PC-3 (cell line): ENCODE measurements around the gene SIPA1. TPM values are rescaled to one million over a fixed set of nuclear protein-coding genes. Genes with fewer than 3 reads are reported as not detected.

Experiments used
- ATAC-seq: fragments of 200-7000 bp; cut with Tn5 transposase; 2 replicates; pipeline ENCODE4 v1.9.1; 2020; ENCODE audit warnings: mild to moderate bottlenecking, moderate library complexity
- BruUV-seq: library from RNA; stranded (reverse); fragments of 400-500 nt; replicated peaks from 2 replicates; lab custom pipeline; 2021; lab: Mats Ljungman, UMichigan
- CTCF ChIA-PET: fragments of 300-600 bp; sonication (Branson Sonifier 250); formaldehyde crosslinking; loops from one replicate; lab custom pipeline; 2022; ENCODE audit warnings: antibody characterized with exemption; lab: Charles Lee
- POLR2A ChIA-PET: fragments of 300-600 bp; sonication (Branson Sonifier 250); formaldehyde crosslinking; loops from one replicate; lab custom pipeline; 2022; ENCODE audit warnings: antibody characterized with exemption; ENCODE audit not compliant: unreplicated experiment; lab: Charles Lee
- DNase-seq: peaks from one replicate; pipeline ENCODE4 v3.0.0-alpha.2; 2015
- H2AFZ ChIP-seq: fragments of 300-600 bp; sonication (generic); 2 replicates; pipeline ENCODE4 v1.6.0; 2016; ENCODE audit warnings: antibody characterized with exemption, low read length
- H3F3A ChIP-seq: fragments of 300-600 bp; sonication (generic); one replicate; pipeline ENCODE4 v1.6.0; 2017; ENCODE audit warnings: antibody characterized with exemption, low read length, control low read depth, mild to moderate bottlenecking; ENCODE audit not compliant: unreplicated experiment
- H3K27ac ChIP-seq: fragments of 300-600 bp; sonication (generic); 2 replicates; pipeline ENCODE4 v1.5.1; 2016; ENCODE audit warnings: mild to moderate bottlenecking, low read length
- H3K27me3 ChIP-seq: fragments of 300-600 bp; sonication (generic); 2 replicates; pipeline ENCODE4 v1.6.1; 2016; ENCODE audit warnings: low read length, mixed read lengths
- H3K36me3 ChIP-seq: fragments of 300-600 bp; sonication (generic); 2 replicates; pipeline ENCODE4 v1.6.1; 2016; ENCODE audit warnings: low read depth, mixed run types, low read length, mixed read lengths
- H3K4me1 ChIP-seq: fragments of 300-600 bp; sonication (generic); 2 replicates; pipeline ENCODE4 v1.5.1; 2016; ENCODE audit warnings: low read length; ENCODE audit not compliant: insufficient read depth
- H3K4me2 ChIP-seq: fragments of 300-600 bp; sonication (generic); 2 replicates; pipeline ENCODE4 v1.6.0; 2016; ENCODE audit warnings: low read length
- H3K4me3 ChIP-seq: fragments of 300-600 bp; sonication (generic); 2 replicates; pipeline ENCODE4 v1.5.1; 2016; ENCODE audit warnings: mild to moderate bottlenecking, low read length, mixed read lengths
- H3K79me2 ChIP-seq: fragments of 300-600 bp; sonication (generic); 2 replicates; pipeline ENCODE4 v1.6.1; 2017; ENCODE audit warnings: low read length, mixed read lengths
- H3K9ac ChIP-seq: fragments of 300-600 bp; sonication (generic); 2 replicates; pipeline ENCODE4 v1.6.0; 2016; ENCODE audit warnings: mild to moderate bottlenecking, low read length
- H3K9me2 ChIP-seq: fragments of 300-600 bp; sonication (generic); replicated peaks from 2 replicates; pipeline ENCODE4 v1.6.1; 2016; ENCODE audit warnings: mixed run types, low read length, mixed read lengths
- H3K9me3 ChIP-seq: fragments of 300-600 bp; sonication (generic); 2 replicates; pipeline ENCODE4 v1.6.1; 2016; ENCODE audit warnings: low read length, mixed read lengths
- H4K20me1 ChIP-seq: fragments of 300-600 bp; sonication (generic); 2 replicates; pipeline ENCODE4 v1.6.1; 2016; ENCODE audit warnings: low read length, mixed read lengths
- EZH2 ChIP-seq: fragments of 300-600 bp; sonication (generic); IDR thresholded peaks from one replicate; pipeline ENCODE4 v1.6.1; 2017; ENCODE audit warnings: antibody characterized with exemption, mild to moderate bottlenecking, low read length; ENCODE audit not compliant: unreplicated experiment
- EZH2phosphoT487 ChIP-seq: fragments of 300-600 bp; sonication (generic); IDR thresholded peaks from 2 replicates; pipeline ENCODE4 v1.6.1; 2018; ENCODE audit warnings: mild to moderate bottlenecking, antibody characterized with exemption, low read length, borderline replicate concordance
- intact Hi-C: fragments of 100-400 bp; cut with micrococcal nuclease; formaldehyde crosslinking; loops from 2 replicates; pipeline ENCODE4 v1.9.0; 2023
- total RNA-seq: library from RNA; depleted of rRNA; stranded (reverse); fragments of >200 nt; gene quantifications from 2 replicates; pipeline ENCODE4 v1.2.3, GENCODE V29; 2014
- TF ChIP-seq, protein P1 (sequence below): fragments of 300-600 bp; sonication (generic); conservative IDR thresholded peaks from 2 replicates; pipeline ENCODE4 v1.5.1; 2017; ENCODE audit warnings: antibody characterized with exemption, low read depth, mild to moderate bottlenecking, low read length

Gene SIPA1
- total RNA-seq, 1 experiment from 2014 or later: 113 TPM

- H2AFZ ChIP-seq: no peak overlapping the region
- intact Hi-C loops: no loop called here
- H3K79me2 ChIP-seq: no peaks in the 10 kb centered on the region
- H3K9me2 ChIP-seq: no peaks in the 10 kb centered on the region
- no peaks in the 10 kb centered on the region for H4K20me1 ChIP-seq
- H3F3A ChIP-seq: peaks cover 7% of the 10 kb centered on the region
- no peaks in the 10 kb centered on the region for H3K27me3 ChIP-seq
- TF ChIP-seq EZH2phosphoT487 (no peak), EZH2 (no peak)
- TF ChIP-seq, protein P1, sequence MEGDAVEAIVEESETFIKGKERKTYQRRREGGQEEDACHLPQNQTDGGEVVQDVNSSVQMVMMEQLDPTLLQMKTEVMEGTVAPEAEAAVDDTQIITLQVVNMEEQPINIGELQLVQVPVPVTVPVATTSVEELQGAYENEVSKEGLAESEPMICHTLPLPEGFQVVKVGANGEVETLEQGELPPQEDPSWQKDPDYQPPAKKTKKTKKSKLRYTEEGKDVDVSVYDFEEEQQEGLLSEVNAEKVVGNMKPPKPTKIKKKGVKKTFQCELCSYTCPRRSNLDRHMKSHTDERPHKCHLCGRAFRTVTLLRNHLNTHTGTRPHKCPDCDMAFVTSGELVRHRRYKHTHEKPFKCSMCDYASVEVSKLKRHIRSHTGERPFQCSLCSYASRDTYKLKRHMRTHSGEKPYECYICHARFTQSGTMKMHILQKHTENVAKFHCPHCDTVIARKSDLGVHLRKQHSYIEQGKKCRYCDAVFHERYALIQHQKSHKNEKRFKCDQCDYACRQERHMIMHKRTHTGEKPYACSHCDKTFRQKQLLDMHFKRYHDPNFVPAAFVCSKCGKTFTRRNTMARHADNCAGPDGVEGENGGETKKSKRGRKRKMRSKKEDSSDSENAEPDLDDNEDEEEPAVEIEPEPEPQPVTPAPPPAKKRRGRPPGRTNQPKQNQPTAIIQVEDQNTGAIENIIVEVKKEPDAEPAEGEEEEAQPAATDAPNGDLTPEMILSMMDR: no peak
- peaks cover 7% of the 10 kb centered on the region for H3K4me1 ChIP-seq
- H3K4me2 ChIP-seq: no peak overlapping the region
- H3K36me3 ChIP-seq: peaks cover 51% of the 10 kb centered on the region
- ChIA-PET POLR2A (no interaction called here), CTCF (no interaction called here)
- ATAC-seq: no peak
- H3K4me3 ChIP-seq: no peak overlapping the region
- H3K9me3 ChIP-seq: no peaks in the 10 kb centered on the region
- no peak overlapping the region for H3K9ac ChIP-seq
- no peak overlapping the region for H3K27ac ChIP-seq
- DNase-seq: no peak
- no TSS peak for BruUV-seq
Measured at GRCh38 chr11:65634440-65634839, 3.5 kb upstream of the SIPA1 start.

DNA sequence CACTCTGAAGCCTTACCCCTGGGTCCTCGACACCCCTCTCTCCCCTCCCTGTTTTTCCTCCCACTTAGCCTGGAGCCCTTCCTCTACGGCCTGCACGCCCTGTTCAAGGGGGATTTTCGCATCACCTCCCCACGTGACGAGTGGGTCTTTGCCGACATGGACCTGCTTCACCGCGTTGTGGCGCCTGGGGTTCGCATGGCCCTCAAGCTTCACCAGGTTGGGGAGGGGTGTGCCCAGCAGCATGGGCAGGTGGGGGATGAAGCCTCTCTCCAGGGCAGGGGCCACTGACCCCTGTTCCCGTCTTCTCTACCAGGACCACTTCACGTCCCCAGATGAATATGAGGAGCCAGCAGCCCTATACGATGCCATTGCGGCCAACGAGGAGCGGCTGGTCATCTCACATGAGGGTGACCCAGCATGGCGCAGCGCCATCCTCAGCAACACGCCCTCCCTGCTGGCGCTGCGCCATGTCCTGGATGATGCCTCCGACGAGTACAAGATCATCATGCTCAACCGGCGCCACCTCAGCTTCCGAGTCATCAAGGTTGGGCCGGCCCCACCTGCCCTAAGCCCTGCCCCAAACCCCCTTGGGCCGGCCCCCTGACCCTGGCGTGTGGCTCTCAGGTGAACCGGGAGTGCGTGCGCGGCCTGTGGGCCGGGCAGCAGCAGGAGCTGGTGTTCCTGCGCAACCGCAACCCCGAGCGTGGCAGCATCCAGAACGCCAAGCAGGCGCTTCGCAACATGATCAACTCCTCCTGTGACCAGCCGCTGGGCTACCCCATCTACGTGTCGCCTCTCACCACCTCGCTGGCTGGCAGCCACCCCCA is 2.8 kb upstream of the SIPA1 start:
- Histone ChIP-seq H2AFZ (no peak overlapping the region), H3K4me2 (no peak overlapping the region), H3K4me1 (peaks cover 7% of the 10 kb centered on the region), H3K27me3 (no peaks in the 10 kb centered on the region), H3K36me3 (peaks cover 44% of the 10 kb centered on the region), H3K9ac (no peak overlapping the region), H4K20me1 (no peaks in the 10 kb centered on the region), H3K9me3 (no peaks in the 10 kb centered on the region), H3K9me2 (no peaks in the 10 kb centered on the region), H3K27ac (no peak overlapping the region), H3F3A (peaks cover 7% of the 10 kb centered on the region), H3K79me2 (no peaks in the 10 kb centered on the region), H3K4me3 (no peak overlapping the region)
- no peak for DNase-seq
- no peak for TF ChIP-seq EZH2phosphoT487
- TF ChIP-seq, protein P1: no peak
- no peak for TF ChIP-seq EZH2
- ChIA-PET CTCF (no interaction called here), POLR2A (no interaction called here)
- ATAC-seq: no peak
- BruUV-seq: no TSS peak
- intact Hi-C loops: no loop called here
